ENCODE measurements around the gene TM7SF2. TPM values are rescaled to one million over a fixed set of nuclear protein-coding genes. Genes with fewer than 3 reads are reported as not detected.
A peak's percentile ranks its signal among the peaks of the same experiment; 100 is the strongest.

TM7SF2 gene
- total and polyA plus RNA-seq, 2 of the 13 experiments (the other 11 are each of a cell fraction or from before 2014, with no cell fraction given): 56.0 to 66.9 TPM

GRCh38 chr11:65121447-65121864 is 9.8 kb downstream of the TM7SF2 start:
- H2AFZ ChIP-seq (ENCODE audit: low read length): no peak overlapping the region
- peak overlapping the region; percentile 76 for H3K27ac ChIP-seq (ENCODE audit: extremely low read length, insufficient read depth, low read length)
- no peaks in the 10 kb centered on the region for H3K9me3 ChIP-seq (ENCODE audit: low read length)
- intact Hi-C loops (cut with micrococcal nuclease; ENCODE audit: unreplicated experiment) (no loop called here), in situ Hi-C loops (cut with HindIII; ENCODE audit: extremely low pct_ligation_motif_present, low pct_unique_long_range_greater_than_20kb) (no loop called here)
- WGBS (ENCODE audit: low lambda C conversion rate): 0% methylated on average over 17 of the region's 22 CpGs
- H4K20me1 ChIP-seq (ENCODE audit: insufficient read depth, low read length): no peaks in the 10 kb centered on the region
- ATAC-seq (peak; percentile 10), FAIRE-seq (no peak), DNase-seq (ENCODE audit: low spot score) (no peak)
- POLR2A ChIA-PET: interaction anchor here (0.5 to 4.9 kb wide), 31 partner anchors 10 to 531 kb away, joined by 3 to 105 read pairs (median 4); partner anchors contain the start of genes ARL2, BATF2, CAPN1 and DPF2
- CTCF ChIA-PET (ENCODE audit: low intra/inter-chr PET ratio, low total read pairs): no interaction called here
- no TSS peak for BruUV-seq (replicated peaks)
- H3K4me3 ChIP-seq (replicated peaks in 1 of 3; ENCODE audit: insufficient read depth in 1 of 3, low read depth in 2 of 3, low read length in 3 of 3): peak overlapping the region; percentile 79 to 91 (median 81)
- peaks cover 41% of the 10 kb centered on the region for H3K4me1 ChIP-seq (ENCODE audit: insufficient read depth, low read length)
- H3K9ac ChIP-seq (ENCODE audit: insufficient read depth, low read depth, low read length): peak overlapping the region; percentile 95
- H3K27me3 ChIP-seq (ENCODE audit: control insufficient read depth in 1 of 2, insufficient read depth in 2 of 2, low read length in 2 of 2): no peaks in the 10 kb centered on the region; a peak in 1 of 5 replicates
- peaks cover 19 to 44% of the 10 kb centered on the region in 2 experiments for H3K36me3 ChIP-seq (replicated peaks in 1 of 2; ENCODE audit: control insufficient read depth in 1 of 2, insufficient read depth in 2 of 2, low read length in 2 of 2)
- H3K79me2 ChIP-seq (ENCODE audit: insufficient read depth, low read length): peaks cover 46% of the 10 kb centered on the region
- peak overlapping the region; percentile 96 for H3K4me2 ChIP-seq (ENCODE audit: low read depth, low read length)
- TF ChIP-seq MXI1 (IDR thresholded peaks at IDR 0.05; ENCODE audit: borderline replicate concordance, low read depth, low read length): peak; percentile 35; the same call in 1 of the 3 replicates
- TF ChIP-seq ARID2 (CRISPR knock-in tag; IDR thresholded peaks at IDR 0.05; ENCODE audit: borderline replicate concordance): 0 out of 2 replicates have a peak, but pooled peaks have one; percentile 54
- 0 out of 2 replicates have a peak, but pooled peaks have one; percentile 47 for TF ChIP-seq ZNF441 (CRISPR knock-in tag; IDR thresholded peaks at IDR 0.05; ENCODE audit: borderline replicate concordance)
- no peak for TF ChIP-seq RARG (CRISPR knock-in tag; IDR thresholded peaks at IDR 0.05; ENCODE audit: low read depth)
- no peak for TF ChIP-seq ZNF737 (CRISPR knock-in tag; IDR thresholded peaks at IDR 0.05; ENCODE audit: borderline replicate concordance)
- TF ChIP-seq ZFP90 (CRISPR knock-in tag; IDR thresholded peaks at IDR 0.05; ENCODE audit: borderline replicate concordance): no peak
- no peak for TF ChIP-seq SKI (IDR thresholded peaks at IDR 0.05; ENCODE audit: partially characterized antibody)
- TF ChIP-seq ZNF34 (CRISPR knock-in tag; IDR thresholded peaks at IDR 0.05; ENCODE audit: borderline replicate concordance): 0 out of 2 replicates have a peak, but pooled peaks have one; percentile 19
- TF ChIP-seq, protein P1, sequence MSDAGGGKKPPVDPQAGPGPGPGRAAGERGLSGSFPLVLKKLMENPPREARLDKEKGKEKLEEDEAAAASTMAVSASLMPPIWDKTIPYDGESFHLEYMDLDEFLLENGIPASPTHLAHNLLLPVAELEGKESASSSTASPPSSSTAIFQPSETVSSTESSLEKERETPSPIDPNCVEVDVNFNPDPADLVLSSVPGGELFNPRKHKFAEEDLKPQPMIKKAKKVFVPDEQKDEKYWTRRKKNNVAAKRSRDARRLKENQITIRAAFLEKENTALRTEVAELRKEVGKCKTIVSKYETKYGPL (CRISPR knock-in tag; IDR thresholded peaks at IDR 0.05): 0 out of 2 replicates have a peak, but pooled peaks have one; percentile 10
- no peak for TF ChIP-seq TEAD3 (CRISPR knock-in tag; optimal IDR thresholded peaks at IDR 0.05; ENCODE audit: borderline replicate concordance)
- 0 out of 2 replicates have a peak, but pooled peaks have one; percentile 14 for TF ChIP-seq ZNF678 (CRISPR knock-in tag; IDR thresholded peaks at IDR 0.05)
- no peak for TF ChIP-seq ZNF720 (CRISPR knock-in tag; IDR thresholded peaks at IDR 0.05)
- TF ChIP-seq ELF1 (CRISPR knock-in tag; IDR thresholded peaks at IDR 0.05): no peak
- TF ChIP-seq GATA4 (IDR thresholded peaks at IDR 0.05; ENCODE audit: borderline replicate concordance, low read depth): no peak
- TF ChIP-seq, protein P2, sequence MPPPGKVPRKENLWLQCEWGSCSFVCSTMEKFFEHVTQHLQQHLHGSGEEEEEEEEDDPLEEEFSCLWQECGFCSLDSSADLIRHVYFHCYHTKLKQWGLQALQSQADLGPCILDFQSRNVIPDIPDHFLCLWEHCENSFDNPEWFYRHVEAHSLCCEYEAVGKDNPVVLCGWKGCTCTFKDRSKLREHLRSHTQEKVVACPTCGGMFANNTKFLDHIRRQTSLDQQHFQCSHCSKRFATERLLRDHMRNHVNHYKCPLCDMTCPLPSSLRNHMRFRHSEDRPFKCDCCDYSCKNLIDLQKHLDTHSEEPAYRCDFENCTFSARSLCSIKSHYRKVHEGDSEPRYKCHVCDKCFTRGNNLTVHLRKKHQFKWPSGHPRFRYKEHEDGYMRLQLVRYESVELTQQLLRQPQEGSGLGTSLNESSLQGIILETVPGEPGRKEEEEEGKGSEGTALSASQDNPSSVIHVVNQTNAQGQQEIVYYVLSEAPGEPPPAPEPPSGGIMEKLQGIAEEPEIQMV (CRISPR knock-in tag; IDR thresholded peaks at IDR 0.05; ENCODE audit: low read depth): 0 out of 2 replicates have a peak, but pooled peaks have one; percentile 11
- no peak for TF ChIP-seq ZNF121 (CRISPR knock-in tag; IDR thresholded peaks at IDR 0.05)
- TF ChIP-seq CREM (IDR thresholded peaks at IDR 0.05): no peak
- no peak for TF ChIP-seq CREM (CRISPR knock-in tag; IDR thresholded peaks at IDR 0.05)
- TF ChIP-seq NKX3-1 (CRISPR knock-in tag; IDR thresholded peaks at IDR 0.05): no peak
- TF ChIP-seq TCF7L2 (IDR thresholded peaks at IDR 0.05; ENCODE audit: low read depth, low read length): no peak
- 0 out of 2 replicates have a peak, but pooled peaks have one; percentile 20 for TF ChIP-seq ZNF317 (CRISPR knock-in tag; IDR thresholded peaks at IDR 0.05)

All from HepG2 (cell line).